IMR-90 (cell line): Measurements from ENCODE around the gene HMCN1.

Experiments used
- BHLHE40 ChIP-seq: fragments of 150-350 bp; IDR thresholded peaks from 2 replicates; pipeline ENCODE4 v1.6.1; 2016; ENCODE audit warnings: mild to moderate bottlenecking, low read depth, low read length
- CTCF ChIP-seq: conservative IDR thresholded peaks from 2 replicates; pipeline ENCODE4 v1.5.1; 2012; ENCODE audit warnings: mild to moderate bottlenecking, low read depth, low read length, improper control_type of control experiment
- POLR2A ChIP-seq: IDR thresholded peaks from 2 replicates; pipeline ENCODE4 v1.6.1; 2012; ENCODE audit warnings: mild to moderate bottlenecking, low read depth, low read length
- RAD21 ChIP-seq: IDR thresholded peaks from 2 replicates; pipeline ENCODE4 v1.6.1; 2012; ENCODE audit warnings: low read length, improper control_type of control experiment
- RFX5 ChIP-seq: IDR thresholded peaks from 2 replicates; pipeline ENCODE4 v1.8.0; 2012; ENCODE audit warnings: low read depth, mild to moderate bottlenecking, low read length, moderate library complexity
- SMC3 ChIP-seq: fragments of 150-350 bp; IDR thresholded peaks from 2 replicates; pipeline ENCODE4 v1.6.1; 2016; ENCODE audit warnings: low read depth, mild to moderate bottlenecking, antibody characterized with exemption, low read length, moderate library complexity
- TF ChIP-seq, protein P1 (sequence below): fragments of 150-350 bp; IDR thresholded peaks from 2 replicates; pipeline ENCODE4 v1.6.1; 2016; ENCODE audit warnings: low read depth, mild to moderate bottlenecking, low read length, moderate library complexity, borderline replicate concordance
- TF ChIP-seq, protein P2 (sequence below): fragments of 150-350 bp; IDR thresholded peaks from 2 replicates; pipeline ENCODE4 v1.6.1; 2017; ENCODE audit warnings: mild to moderate bottlenecking, antibody characterized with exemption, low read length, low read depth

DNA sequence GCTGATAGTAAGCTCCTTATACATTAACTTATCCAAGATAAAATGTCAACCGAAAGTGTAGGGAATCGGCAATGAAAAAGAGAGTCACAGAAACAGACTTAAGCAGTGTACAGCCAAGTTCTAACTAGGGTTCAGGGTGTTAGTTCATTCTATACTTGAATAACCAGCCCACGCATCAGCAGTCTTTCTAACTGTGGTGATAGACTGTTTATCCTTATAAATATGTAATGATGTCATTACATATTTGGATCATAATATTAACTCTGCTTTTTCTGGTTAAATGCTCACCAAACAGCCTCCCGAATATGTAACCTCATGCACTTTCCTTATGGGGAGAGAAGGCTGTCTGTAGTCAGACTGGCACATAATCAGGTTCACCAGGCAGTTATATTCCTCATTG is 11.0 kb downstream of the HMCN1 start:
- TF ChIP-seq CTCF (no peak), RFX5 (no peak), SMC3 (no peak), RAD21 (no peak), POLR2A (no peak), BHLHE40 (no peak)
- TF ChIP-seq, protein P1, sequence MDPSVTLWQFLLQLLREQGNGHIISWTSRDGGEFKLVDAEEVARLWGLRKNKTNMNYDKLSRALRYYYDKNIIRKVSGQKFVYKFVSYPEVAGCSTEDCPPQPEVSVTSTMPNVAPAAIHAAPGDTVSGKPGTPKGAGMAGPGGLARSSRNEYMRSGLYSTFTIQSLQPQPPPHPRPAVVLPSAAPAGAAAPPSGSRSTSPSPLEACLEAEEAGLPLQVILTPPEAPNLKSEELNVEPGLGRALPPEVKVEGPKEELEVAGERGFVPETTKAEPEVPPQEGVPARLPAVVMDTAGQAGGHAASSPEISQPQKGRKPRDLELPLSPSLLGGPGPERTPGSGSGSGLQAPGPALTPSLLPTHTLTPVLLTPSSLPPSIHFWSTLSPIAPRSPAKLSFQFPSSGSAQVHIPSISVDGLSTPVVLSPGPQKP = no peak
- TF ChIP-seq, protein P2, sequence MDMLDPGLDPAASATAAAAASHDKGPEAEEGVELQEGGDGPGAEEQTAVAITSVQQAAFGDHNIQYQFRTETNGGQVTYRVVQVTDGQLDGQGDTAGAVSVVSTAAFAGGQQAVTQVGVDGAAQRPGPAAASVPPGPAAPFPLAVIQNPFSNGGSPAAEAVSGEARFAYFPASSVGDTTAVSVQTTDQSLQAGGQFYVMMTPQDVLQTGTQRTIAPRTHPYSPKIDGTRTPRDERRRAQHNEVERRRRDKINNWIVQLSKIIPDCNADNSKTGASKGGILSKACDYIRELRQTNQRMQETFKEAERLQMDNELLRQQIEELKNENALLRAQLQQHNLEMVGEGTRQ = no peak
